HG03354 (cell line): ENCODE data around the gene FAM163A.
"Not testable (repeated sequence)": the region's sequence is repeated elsewhere in the genome, so short reads cannot be mapped to it uniquely, and the experiment has no call there.

Experiments used
- ATAC-seq: cut with Tn5 transposase; IDR thresholded peaks from one replicate; pipeline ENCODE4 v1.9.1; 2021; ENCODE audit warnings: mild to moderate bottlenecking; ENCODE audit not compliant: unreplicated experiment, poor library complexity, severe bottlenecking

Gene FAM163A

GRCh38 chr1:179742717-179743678 is at the start of gene FAM163A:
FAM163A (plus strand) TSS chr1:179743291; CDS start chr1:179813098, 69,807 bp downstream.
- no peak for ATAC-seq

- not testable (repeated sequence) for ATAC-seq
Observed at GRCh38 chr1:179694530-179694929, 48.6 kb upstream of the FAM163A start.

GRCh38 chr1:179702946-179703539 is 40.0 kb upstream of the FAM163A start:
- ATAC-seq = no peak

- ATAC-seq = peak; percentile 50
Observed at GRCh38 chr1:179706339-179706941, 36.7 kb upstream of the FAM163A start.

- no peak for ATAC-seq
Observed at GRCh38 chr1:179707406-179707805, 35.7 kb upstream of the FAM163A start.

GRCh38 chr1:179708434-179709195 is 34.5 kb upstream of the FAM163A start:
- no peak for ATAC-seq

GRCh38 chr1:179709841-179710329 is 33.2 kb upstream of the FAM163A start:
- peak; percentile 85 for ATAC-seq

GRCh38 chr1:179714159-179714558 is 28.9 kb upstream of the FAM163A start:
- no peak for ATAC-seq

- ATAC-seq = no peak
Observed at GRCh38 chr1:179714623-179715022, 28.5 kb upstream of the FAM163A start.

- no peak for ATAC-seq
Observed at GRCh38 chr1:179719272-179719671, 23.8 kb upstream of the FAM163A start.

- no peak for ATAC-seq
Observed at GRCh38 chr1:179728271-179728670, 14.8 kb upstream of the FAM163A start.

- ATAC-seq = no peak
Observed at GRCh38 chr1:179729881-179730280, 13.2 kb upstream of the FAM163A start.

- no peak for ATAC-seq
Observed at GRCh38 chr1:179731643-179732042, 11.4 kb upstream of the FAM163A start.

- no peak for ATAC-seq
Observed at GRCh38 chr1:179742291-179742690, 800 bp upstream of the FAM163A start.

GRCh38 chr1:179743679-179744400 is 749 bp downstream of the FAM163A start:
- no peak for ATAC-seq

- ATAC-seq = no peak
Observed at GRCh38 chr1:179744401-179745130, 1.5 kb downstream of the FAM163A start.

GRCh38 chr1:179745131-179745611 is 2.1 kb downstream of the FAM163A start:
- ATAC-seq = no peak

- ATAC-seq = no peak
Observed at GRCh38 chr1:179745743-179746142, 2.7 kb downstream of the FAM163A start.
